GM15510 (cell line): Measurements from ENCODE around the gene MKI67.

ENCODE experiments used
- POLR2A ChIP-seq: IDR thresholded peaks from 3 replicates; pipeline ENCODE4 v1.6.1; 2011; ENCODE audit warnings: borderline replicate concordance; ENCODE audit not compliant: insufficient read length; ENCODE audit errors: extremely low read depth

MKI67 gene

GRCh38 chr10:128069351-128070051, 56.7 kb downstream of the MKI67 start:
- no peak for TF ChIP-seq POLR2A

- no peak for TF ChIP-seq POLR2A
Measured at GRCh38 chr10:128068398-128069285, 57.6 kb downstream of the MKI67 start.

GRCh38 chr10:128067691-128068397, 58.4 kb downstream of the MKI67 start:
- TF ChIP-seq POLR2A, result no peak

GRCh38 chr10:128066870-128067382, 59.3 kb downstream of the MKI67 start:
- no peak for TF ChIP-seq POLR2A

GRCh38 chr10:128065881-128066534, 60.2 kb downstream of the MKI67 start:
- no peak for TF ChIP-seq POLR2A

GRCh38 chr10:128064970-128065580, 61.1 kb downstream of the MKI67 start:
- no peak for TF ChIP-seq POLR2A

- no peak for TF ChIP-seq POLR2A
Measured at GRCh38 chr10:128064108-128064969, 61.9 kb downstream of the MKI67 start.

GRCh38 chr10:128063736-128064107, 62.5 kb downstream of the MKI67 start:
- TF ChIP-seq POLR2A, result no peak

GRCh38 chr10:128062881-128063563, 63.2 kb downstream of the MKI67 start:
- no peak for TF ChIP-seq POLR2A

GRCh38 chr10:128062331-128062880, 63.8 kb downstream of the MKI67 start:
- no peak for TF ChIP-seq POLR2A

- no peak for TF ChIP-seq POLR2A
Measured at GRCh38 chr10:128061306-128062300, 64.6 kb downstream of the MKI67 start.
